IMR-90 (cell line): ENCODE measurements around the gene EFCC1. TPM values are rescaled to one million over a fixed set of nuclear protein-coding genes. Genes with fewer than 3 reads are reported as not detected.
A peak's percentile ranks its signal among the peaks of the same experiment; 100 is the strongest.

Experiments
- ATAC-seq: fragments of 200-7000 bp; cut with Tn5 transposase; 2 replicates; pipeline ENCODE4 v1.9.1; 2020; ENCODE audit warnings: low read depth, mild to moderate bottlenecking, moderate library complexity
- BruUV-seq: library from RNA; stranded (reverse); fragments of 400-500 nt; replicated peaks from 2 replicates; lab custom pipeline; 2021; lab: Mats Ljungman, UMichigan
- CTCF ChIA-PET: fragments of 300-600 bp; formaldehyde crosslinking; extraction: SDS; loops from one replicate; lab custom pipeline; 2021; ENCODE audit warnings: antibody characterized with exemption; lab: Yijun Ruan, JAX
- POLR2A ChIA-PET: fragments of 300-600 bp; sonication (Branson Sonifier 250); formaldehyde crosslinking; loops from one replicate; lab custom pipeline; 2022; ENCODE audit warnings: antibody characterized with exemption; ENCODE audit not compliant: unreplicated experiment; lab: Charles Lee
- DNase-seq: peaks from one replicate; pipeline ENCODE4 v3.0.0; 2013
- H2AFZ ChIP-seq: replicated peaks from 2 replicates; pipeline ENCODE3; 2013; ENCODE audit warnings: low read length, mild to moderate bottlenecking; ENCODE audit not compliant: poor library complexity
- H2AK5ac ChIP-seq: 2 replicates; pipeline ENCODE4 v1.6.1; 2013; ENCODE audit warnings: low read depth, low read length, inconsistent platforms
- H2AK9ac ChIP-seq: replicated peaks from 2 replicates; pipeline ENCODE3; 2013; ENCODE audit warnings: mild to moderate bottlenecking, low read depth, low read length, moderate library complexity; ENCODE audit not compliant: poor library complexity
- H2BK120ac ChIP-seq: 2 replicates; pipeline ENCODE4 v1.6.1; 2013; ENCODE audit warnings: low read depth, low read length, inconsistent platforms
- H2BK15ac ChIP-seq: 3 replicates; pipeline ENCODE4 v1.6.1; 2013; ENCODE audit warnings: low read depth, low read length, inconsistent platforms
- H2BK20ac ChIP-seq: 2 replicates; pipeline ENCODE4 v1.6.1; 2013; ENCODE audit warnings: low read depth, mild to moderate bottlenecking, inconsistent platforms, low read length, moderate library complexity
- H2BK5ac ChIP-seq: 2 replicates; pipeline ENCODE4 v1.6.1; 2013; ENCODE audit warnings: mild to moderate bottlenecking, low read depth, low read length, inconsistent platforms; ENCODE audit not compliant: poor library complexity, severe bottlenecking
- H3K14ac ChIP-seq: replicated peaks from 2 replicates; pipeline ENCODE4 v1.6.1; 2013; ENCODE audit warnings: low read depth, low read length, inconsistent platforms
- H3K18ac ChIP-seq: 2 replicates; pipeline ENCODE4 v1.6.1; 2013; ENCODE audit warnings: low read depth, low read length, control low read depth
- H3K23ac ChIP-seq: 2 replicates; pipeline ENCODE4 v1.6.1; 2013; ENCODE audit warnings: low read depth, low read length, inconsistent platforms
- H3K27ac ChIP-seq: 2 replicates; pipeline ENCODE4 v1.5.1; 2013; ENCODE audit warnings: mild to moderate bottlenecking, control low read depth, low read length; ENCODE audit not compliant: insufficient read depth
- H3K27me3 ChIP-seq: 2 replicates; pipeline ENCODE4 v1.6.1; 2013; ENCODE audit warnings: low read length; ENCODE audit not compliant: control insufficient read depth, insufficient read depth
- H3K36me3 ChIP-seq: 2 replicates; pipeline ENCODE4 v1.6.1; 2013; ENCODE audit warnings: low read length, mixed read lengths; ENCODE audit not compliant: control insufficient read depth, insufficient read depth
- H3K4ac ChIP-seq: 2 replicates; pipeline ENCODE4 v1.6.1; 2013; ENCODE audit warnings: low read depth, low read length, inconsistent platforms
- H3K4me1 ChIP-seq: 2 replicates; pipeline ENCODE4 v1.6.1; 2013; ENCODE audit warnings: low read length, mixed read lengths; ENCODE audit not compliant: control insufficient read depth, insufficient read depth
- H3K4me2 ChIP-seq: 2 replicates; pipeline ENCODE4 v1.6.1; 2013; ENCODE audit warnings: low read depth, mild to moderate bottlenecking, control low read depth, low read length, moderate library complexity
- H3K4me3 ChIP-seq: 2 replicates; pipeline ENCODE4 v1.5.1; 2013; ENCODE audit warnings: low read depth, mild to moderate bottlenecking, control low read depth, low read length, moderate library complexity; ENCODE audit not compliant: insufficient read depth
- H3K56ac ChIP-seq: 2 replicates; pipeline ENCODE4 v1.6.1; 2013; ENCODE audit warnings: low read length, inconsistent platforms; ENCODE audit not compliant: insufficient read depth; ENCODE audit errors: extremely low read depth
- H3K79me1 ChIP-seq, 2 experiments: 2 replicates each; pipeline ENCODE4 v1.6.1; 2013; ENCODE audit warnings: low read length in 2 of 2, inconsistent platforms in 1 of 2, low read depth in 1 of 2
- H3K9ac ChIP-seq: 2 replicates; pipeline ENCODE4 v1.6.1; 2013; ENCODE audit warnings: low read depth, low read length, control low read depth
- H3K9me1 ChIP-seq: 2 replicates; pipeline ENCODE4 v1.6.1; 2013; ENCODE audit warnings: low read length, inconsistent platforms; ENCODE audit not compliant: insufficient read depth
- H3K9me3 ChIP-seq: 2 replicates; pipeline ENCODE4 v1.6.1; 2013; ENCODE audit warnings: low read length; ENCODE audit not compliant: control insufficient read depth, insufficient read depth
- H4K20me1 ChIP-seq: 2 replicates; pipeline ENCODE4 v1.6.1; 2013; ENCODE audit warnings: low read length, inconsistent platforms; ENCODE audit not compliant: insufficient read depth
- H4K5ac ChIP-seq: 2 replicates; pipeline ENCODE4 v1.6.1; 2013; ENCODE audit warnings: mild to moderate bottlenecking, low read depth, low read length, control low read depth
- H4K8ac ChIP-seq, 2 experiments: 2 replicates each; pipeline ENCODE4 v1.6.1; 2013; ENCODE audit warnings: low read depth in 2 of 2, low read length in 2 of 2, control low read depth in 1 of 2, inconsistent platforms in 1 of 2
- H4K91ac ChIP-seq: 2 replicates; pipeline ENCODE4 v1.6.1; 2013; ENCODE audit warnings: low read depth, low read length, inconsistent platforms; ENCODE audit not compliant: insufficient read depth
- FOS ChIP-seq: fragments of 150-350 bp; IDR thresholded peaks from 2 replicates; pipeline ENCODE4 v1.6.1; 2016; ENCODE audit warnings: low read depth, low read length
- WGBS, 2 experiments: methylation state at CpG; one replicate each; pipeline versions ENCODE4 v1.1.5 to v1.1.7; 2013; ENCODE audit warnings: missing lambda C conversion rate in 2 of 2; ENCODE audit not compliant: insufficient read length in 1 of 2; ENCODE audit errors: extremely low coverage in 2 of 2; 5-methylcytosine and 5-hydroxymethylcytosine counted together
- dilution Hi-C: fragments of 300-500 bp; cut with HindIII; formaldehyde crosslinking; loops from one replicate; pipeline ENCODE4 v1.14.3; 2018; ENCODE audit warnings: low sequenced_read_pairs; ENCODE audit not compliant: unreplicated experiment
- in situ Hi-C: fragments of 300-500 bp; cut with MboI; formaldehyde crosslinking; loops from 3 replicates; pipeline ENCODE4 v1.14.3; 2019; ENCODE audit warnings: low sequenced_read_pairs, inconsistent platforms, mixed read lengths
- intact Hi-C: fragments of 100-400 bp; cut with micrococcal nuclease; formaldehyde crosslinking; loops from 2 replicates; pipeline ENCODE4 v1.10.0; 2022
- polyA plus RNA-seq, 3 experiments: library from polyadenylated mRNA; depleted of rRNA; stranded (reverse); fragments of >200 nt; gene quantifications; 2 replicates each; pipeline ENCODE4 v1.2.3, GENCODE V29; 2012; ENCODE audit warnings: low replicate concordance in 1 of 3
- total RNA-seq: library from RNA; depleted of rRNA; stranded (reverse); fragments of >200 nt; gene quantifications from 2 replicates; pipeline ENCODE4 v1.2.3, GENCODE V29; 2012

EFCC1 gene
- total and polyA plus RNA-seq, 2 of the 4 experiments (the other 2 are of a cell fraction), result not detected

- Histone ChIP-seq H3K27me3 (peaks cover 7% of the 10 kb centered on the region; the same call in 1 of the 2 replicates), H3K23ac (no peak overlapping the region), H3K4me3 (no peak overlapping the region), H3K9ac (no peak overlapping the region), H3K4ac (no peak overlapping the region), H2BK20ac (no peak overlapping the region), H4K8ac (no peak overlapping the region), H2AFZ (no peak overlapping the region), H2BK120ac (no peak overlapping the region), H4K91ac (no peak overlapping the region), H3K18ac (no peak overlapping the region), H4K5ac (no peak overlapping the region), H2AK9ac (peak overlapping the region; percentile 45), H2BK5ac (no peak overlapping the region), H2BK15ac (no peak overlapping the region), H3K27ac (no peak overlapping the region), H4K20me1 (no peaks in the 10 kb centered on the region), H3K36me3 (no peaks in the 10 kb centered on the region), H2AK5ac (peak overlapping the region; percentile 68; the same call in 1 of the 2 replicates), H3K79me1 (no peaks in the 10 kb centered on the region), H3K4me1 (peaks cover 15% of the 10 kb centered on the region; the same call in 1 of the 2 replicates), H3K9me1 (peaks cover 6% of the 10 kb centered on the region; the same call in 1 of the 2 replicates), H3K9me3 (no peaks in the 10 kb centered on the region), H3K56ac (no peak overlapping the region), H3K14ac (no peak overlapping the region), H3K4me2 (no peak overlapping the region)
- POLR2A ChIA-PET, result no interaction called here
- in situ Hi-C loops (no loop called here), dilution Hi-C loops (no loop called here), intact Hi-C loops (no loop called here)
- no peak for TF ChIP-seq FOS
- CTCF ChIA-PET, result no interaction called here
- DNase-seq (no peak), ATAC-seq (no peak)
- WGBS, 2 experiments, result 81% methylated on average over 5 of the region's 9 CpGs; no CpG with 5 or more reads in 1 of the 2 experiments
- no TSS peak for BruUV-seq
Measured at GRCh38 chr3:129014793-129015345, 13.8 kb downstream of the EFCC1 start.
